HG02571 (cell line): ENCODE data around the gene PDIA6.

ENCODE experiments used
- ATAC-seq: cut with Tn5 transposase; IDR thresholded peaks from one replicate; pipeline ENCODE4 v1.9.1; 2021; ENCODE audit warnings: mild to moderate bottlenecking, moderate library complexity; ENCODE audit not compliant: unreplicated experiment

PDIA6 gene

GRCh38 chr2:10765461-10765860 lies 47.1 kb downstream of the PDIA6 start:
- no peak for ATAC-seq

- ATAC-seq, result no peak
These were observed 47.7 kb downstream of the PDIA6 start for GRCh38 chr2:10764896-10765295.

- ATAC-seq, result no peak
These were observed 48.3 kb downstream of the PDIA6 start for GRCh38 chr2:10764096-10764785.

GRCh38 chr2:10763461-10763800 lies 49.2 kb downstream of the PDIA6 start:
- ATAC-seq, result no peak

- ATAC-seq, result no peak
These were observed 49.7 kb downstream of the PDIA6 start for GRCh38 chr2:10762651-10763460.

GRCh38 chr2:10761591-10761990 lies 51.0 kb downstream of the PDIA6 start:
- ATAC-seq, result no peak

- no peak for ATAC-seq
These were observed 51.6 kb downstream of the PDIA6 start for GRCh38 chr2:10760794-10761504.

- no peak for ATAC-seq
These were observed 53.4 kb downstream of the PDIA6 start for GRCh38 chr2:10759151-10759714.

GRCh38 chr2:10757814-10758286 lies 54.7 kb downstream of the PDIA6 start:
- ATAC-seq, result no peak

GRCh38 chr2:10755621-10756020 lies 57.0 kb downstream of the PDIA6 start:
- no peak for ATAC-seq

GRCh38 chr2:10753876-10754275 lies 58.7 kb downstream of the PDIA6 start:
- ATAC-seq, result no peak

- no peak for ATAC-seq
These were observed 59.4 kb downstream of the PDIA6 start for GRCh38 chr2:10753156-10753555.

- ATAC-seq, result no peak
These were observed 60.3 kb downstream of the PDIA6 start for GRCh38 chr2:10752236-10752635.

- ATAC-seq, result no peak
These were observed 62.0 kb downstream of the PDIA6 start for GRCh38 chr2:10750610-10751009.

- no peak for ATAC-seq
These were observed 69.9 kb downstream of the PDIA6 start for GRCh38 chr2:10742666-10743065.

- no peak for ATAC-seq
These were observed 71.4 kb downstream of the PDIA6 start for GRCh38 chr2:10741139-10741538.

- ATAC-seq, result no peak
These were observed 72.4 kb downstream of the PDIA6 start for GRCh38 chr2:10740226-10740625.

GRCh38 chr2:10738192-10738591 lies 74.4 kb downstream of the PDIA6 start:
- ATAC-seq, result no peak

- ATAC-seq, result no peak
These were observed 78.6 kb downstream of the PDIA6 start for GRCh38 chr2:10733980-10734379.

GRCh38 chr2:10733566-10733925 lies 79.0 kb downstream of the PDIA6 start:
- no peak for ATAC-seq
